ENCODE measurements around the gene CDCP1.

- TF ChIP-seq, protein P1, sequence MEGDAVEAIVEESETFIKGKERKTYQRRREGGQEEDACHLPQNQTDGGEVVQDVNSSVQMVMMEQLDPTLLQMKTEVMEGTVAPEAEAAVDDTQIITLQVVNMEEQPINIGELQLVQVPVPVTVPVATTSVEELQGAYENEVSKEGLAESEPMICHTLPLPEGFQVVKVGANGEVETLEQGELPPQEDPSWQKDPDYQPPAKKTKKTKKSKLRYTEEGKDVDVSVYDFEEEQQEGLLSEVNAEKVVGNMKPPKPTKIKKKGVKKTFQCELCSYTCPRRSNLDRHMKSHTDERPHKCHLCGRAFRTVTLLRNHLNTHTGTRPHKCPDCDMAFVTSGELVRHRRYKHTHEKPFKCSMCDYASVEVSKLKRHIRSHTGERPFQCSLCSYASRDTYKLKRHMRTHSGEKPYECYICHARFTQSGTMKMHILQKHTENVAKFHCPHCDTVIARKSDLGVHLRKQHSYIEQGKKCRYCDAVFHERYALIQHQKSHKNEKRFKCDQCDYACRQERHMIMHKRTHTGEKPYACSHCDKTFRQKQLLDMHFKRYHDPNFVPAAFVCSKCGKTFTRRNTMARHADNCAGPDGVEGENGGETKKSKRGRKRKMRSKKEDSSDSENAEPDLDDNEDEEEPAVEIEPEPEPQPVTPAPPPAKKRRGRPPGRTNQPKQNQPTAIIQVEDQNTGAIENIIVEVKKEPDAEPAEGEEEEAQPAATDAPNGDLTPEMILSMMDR (IDR thresholded peaks at IDR 0.05): no peak
- no peak for TF ChIP-seq POLR2A (IDR thresholded peaks at IDR 0.05)
Observed at GRCh38 chr3:45090855-45091254, 55.3 kb downstream of the CDCP1 start.
